Neural cell (in vitro differentiated cells): ENCODE results near the gene OGDH.

Experiments
- CTCF ChIP-seq: fragments of 450-650 bp; IDR thresholded peaks from 2 replicates; pipeline ENCODE4 v1.5.1; 2014; ENCODE audit warnings: antibody characterized with exemption, mild to moderate bottlenecking, moderate library complexity; ENCODE audit not compliant: poor library complexity, severe bottlenecking
- EP300 ChIP-seq: fragments of 450-650 bp; conservative IDR thresholded peaks from 2 replicates; pipeline ENCODE4 v1.6.1; 2014; ENCODE audit warnings: antibody characterized with exemption, mild to moderate bottlenecking, moderate library complexity; ENCODE audit not compliant: poor library complexity, severe bottlenecking
- MXI1 ChIP-seq: fragments of 450-650 bp; conservative IDR thresholded peaks from 2 replicates; pipeline ENCODE4 v1.6.1; 2014; ENCODE audit warnings: antibody characterized with exemption, mild to moderate bottlenecking; ENCODE audit not compliant: poor library complexity, severe bottlenecking
- RAD21 ChIP-seq: fragments of 450-650 bp; conservative IDR thresholded peaks from 2 replicates; pipeline ENCODE4 v1.6.1; 2014; ENCODE audit warnings: antibody characterized with exemption, mild to moderate bottlenecking, moderate library complexity
- SMC3 ChIP-seq: fragments of 450-650 bp; conservative IDR thresholded peaks from 2 replicates; pipeline ENCODE4 v1.6.1; 2014; ENCODE audit warnings: antibody characterized with exemption, mild to moderate bottlenecking, moderate library complexity; ENCODE audit not compliant: poor library complexity
- TAF1 ChIP-seq: IDR thresholded peaks from 2 replicates; pipeline ENCODE4 v1.6.1; 2012; ENCODE audit warnings: low read depth

- TF ChIP-seq CTCF (no peak), TAF1 (no peak), EP300 (no peak), RAD21 (no peak), MXI1 (no peak), SMC3 (no peak)
Measured at GRCh38 chr7:44602576-44602910, 3.9 kb upstream of the OGDH start.
